ENCODE results near the gene CLIP2.
"Not testable (repeated sequence)": the region's sequence is repeated elsewhere in the genome, so short reads cannot be mapped to it uniquely, and the experiment has no call there.

The CLIP2 gene

DNA sequence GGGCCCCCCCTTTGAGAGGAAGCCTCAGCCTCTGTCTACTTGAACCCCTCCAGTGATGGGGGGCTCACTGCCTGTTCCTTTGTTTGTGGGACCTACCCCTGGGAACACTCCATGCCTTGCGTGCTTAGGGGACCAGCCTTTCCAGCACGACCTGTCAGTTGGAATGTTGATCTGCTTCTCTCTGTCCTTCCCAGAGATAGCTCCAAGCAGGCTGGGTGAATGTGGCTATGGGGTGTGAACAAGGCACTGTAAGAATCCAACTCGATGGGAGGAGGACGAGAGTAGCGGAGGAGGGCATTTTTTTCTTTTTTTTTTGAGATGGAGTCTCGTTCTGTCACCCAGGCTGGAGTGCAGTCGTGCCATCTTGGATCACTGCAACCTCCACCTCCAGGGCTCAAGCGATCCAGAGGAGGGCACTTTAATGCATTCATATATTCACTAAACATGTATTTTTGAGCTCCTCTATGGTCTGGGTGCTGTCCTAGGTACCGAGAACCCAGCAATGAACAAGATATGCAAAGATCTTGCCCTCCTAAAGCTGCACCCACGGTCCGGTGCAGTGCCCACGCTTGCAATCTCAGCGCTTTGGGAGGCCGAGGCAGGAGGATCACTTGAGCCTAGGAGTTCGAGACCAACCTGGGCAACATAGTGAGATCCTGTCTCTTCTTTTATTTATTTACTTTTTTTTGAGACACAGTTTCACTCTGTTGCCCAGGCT lies 8.5 kb downstream of the CLIP2 start:
- no peak for DNase-seq (ENCODE audit: low spot score)

- DNase-seq (ENCODE audit: low spot score), result no peak
Observed at GRCh38 chr7:74299401-74299800, 10.2 kb downstream of the CLIP2 start.

DNA sequence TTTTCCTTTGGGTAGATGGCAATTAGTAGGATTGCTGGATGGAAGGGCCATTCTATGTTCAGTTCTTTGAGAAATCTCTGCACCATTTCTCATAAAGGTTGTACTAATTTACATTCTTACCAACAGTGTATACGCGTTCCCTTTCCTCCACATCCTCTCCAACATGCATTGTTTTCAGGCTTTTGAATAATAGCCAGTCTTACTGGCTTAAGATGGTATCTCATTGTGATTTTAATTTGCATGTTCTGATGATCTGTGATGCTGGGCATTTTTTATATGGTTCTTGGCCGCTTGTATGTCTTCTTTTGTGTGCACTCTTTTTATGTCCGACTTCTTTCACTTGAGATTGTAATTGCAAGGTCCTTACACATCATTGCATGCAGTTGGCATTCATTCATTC lies 11.7 kb downstream of the CLIP2 start:
- no peak for DNase-seq (ENCODE audit: low spot score)

- DNase-seq (ENCODE audit: low spot score), result no peak
Observed at GRCh38 chr7:74302745-74303221, 13.6 kb downstream of the CLIP2 start.

- DNase-seq (ENCODE audit: low spot score), result no peak
Observed at GRCh38 chr7:74304550-74304949, 15.3 kb downstream of the CLIP2 start.

GRCh38 chr7:74306004-74306729 lies 17.0 kb downstream of the CLIP2 start:
- peak; percentile 72 for DNase-seq (ENCODE audit: low spot score)

DNA sequence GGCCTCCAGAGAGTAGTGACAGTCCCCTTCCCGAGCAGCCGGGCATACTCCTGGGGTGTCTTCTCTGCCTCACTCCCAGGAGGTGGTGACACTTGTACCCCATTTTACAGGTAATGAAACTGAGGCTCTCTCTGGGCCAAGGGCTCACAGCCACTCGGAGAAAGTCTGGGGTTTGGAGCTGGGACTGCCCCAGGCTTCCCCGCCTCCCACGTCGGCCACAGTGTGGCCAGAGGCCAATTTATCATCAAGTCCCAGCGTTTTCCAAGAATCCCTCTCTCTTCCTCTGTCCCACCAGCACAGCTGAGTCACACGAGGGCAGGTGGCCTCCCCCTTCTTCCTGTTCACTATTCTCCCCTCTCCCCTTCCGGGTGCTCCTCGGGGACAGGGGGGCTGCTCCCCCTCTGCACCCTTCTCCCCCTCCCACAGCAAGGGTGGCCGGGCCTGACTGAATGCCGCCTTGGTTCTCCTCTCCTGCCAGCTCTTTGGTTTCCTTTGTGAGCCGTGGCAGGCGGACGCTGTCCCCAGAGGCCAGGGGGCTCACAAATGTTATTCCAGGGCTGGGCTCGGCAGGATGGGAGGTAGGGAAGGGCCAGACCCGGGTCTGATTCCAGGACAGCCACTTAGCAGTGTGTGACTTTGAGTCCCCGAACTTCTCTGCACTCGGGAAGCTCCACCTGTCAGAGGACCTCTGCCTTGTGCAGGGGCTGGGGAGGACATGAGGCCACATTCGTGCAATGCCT lies 17.7 kb downstream of the CLIP2 start:
- DNase-seq (ENCODE audit: low spot score), result peak; percentile 71

- no peak for DNase-seq (ENCODE audit: low spot score)
Observed at GRCh38 chr7:74307738-74308505, 18.7 kb downstream of the CLIP2 start.

- no peak for DNase-seq (ENCODE audit: low spot score)
Observed at GRCh38 chr7:74309181-74309580, 20.0 kb downstream of the CLIP2 start.

GRCh38 chr7:74311305-74311744 lies 22.1 kb downstream of the CLIP2 start:
- DNase-seq (ENCODE audit: low spot score), result no peak

GRCh38 chr7:74312418-74313028 lies 23.3 kb downstream of the CLIP2 start:
- DNase-seq (ENCODE audit: low spot score), result no peak

DNA sequence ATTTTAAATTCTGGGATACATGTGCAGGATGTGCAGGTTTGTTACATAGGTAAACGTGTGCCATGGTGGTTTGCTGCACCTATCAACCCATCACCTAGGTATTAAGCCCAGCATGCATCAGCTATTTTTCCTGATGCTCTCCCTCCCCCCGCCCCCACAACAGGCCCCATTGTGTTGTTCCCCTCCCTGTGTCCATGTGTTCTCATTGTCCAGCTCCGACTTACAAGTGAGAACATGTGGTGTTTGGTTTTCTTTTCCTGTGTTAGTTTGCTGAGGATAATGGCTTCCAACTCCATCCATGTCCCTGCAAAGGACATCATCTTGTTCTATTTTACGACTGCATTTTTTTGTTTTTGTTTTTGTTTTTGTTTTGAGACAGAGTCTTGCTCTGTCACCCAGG lies 26.7 kb downstream of the CLIP2 start:
- not testable (repeated sequence) for DNase-seq (ENCODE audit: low spot score)

GRCh38 chr7:74317146-74317782 lies 28.1 kb downstream of the CLIP2 start:
- no peak for DNase-seq (ENCODE audit: low spot score)

- DNase-seq (ENCODE audit: low spot score), result no peak
Observed at GRCh38 chr7:74318043-74318442, 28.8 kb downstream of the CLIP2 start.

GRCh38 chr7:74320645-74321221 lies 31.5 kb downstream of the CLIP2 start:
- no peak for DNase-seq (ENCODE audit: low spot score)

DNA sequence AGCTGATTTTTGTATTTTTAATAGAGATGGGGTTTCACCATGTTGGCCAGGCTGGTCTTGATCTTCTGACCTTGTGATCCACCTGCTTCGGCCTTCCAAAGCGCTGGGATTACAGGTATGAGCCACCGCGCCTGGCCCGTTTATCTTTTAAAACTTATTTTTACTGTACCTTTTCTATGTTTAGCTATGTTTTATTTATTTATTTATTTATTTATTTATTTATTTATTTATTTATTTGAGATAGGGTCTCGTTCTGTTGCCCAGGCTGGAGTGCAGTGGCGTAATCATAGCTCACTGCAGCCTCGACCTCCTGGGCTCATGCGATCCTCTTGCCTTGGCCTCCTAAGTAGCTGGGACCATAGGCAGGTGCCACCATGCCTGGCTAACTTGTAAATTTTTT lies 33.7 kb downstream of the CLIP2 start:
- DNase-seq (ENCODE audit: low spot score), result not testable (repeated sequence)

DNA sequence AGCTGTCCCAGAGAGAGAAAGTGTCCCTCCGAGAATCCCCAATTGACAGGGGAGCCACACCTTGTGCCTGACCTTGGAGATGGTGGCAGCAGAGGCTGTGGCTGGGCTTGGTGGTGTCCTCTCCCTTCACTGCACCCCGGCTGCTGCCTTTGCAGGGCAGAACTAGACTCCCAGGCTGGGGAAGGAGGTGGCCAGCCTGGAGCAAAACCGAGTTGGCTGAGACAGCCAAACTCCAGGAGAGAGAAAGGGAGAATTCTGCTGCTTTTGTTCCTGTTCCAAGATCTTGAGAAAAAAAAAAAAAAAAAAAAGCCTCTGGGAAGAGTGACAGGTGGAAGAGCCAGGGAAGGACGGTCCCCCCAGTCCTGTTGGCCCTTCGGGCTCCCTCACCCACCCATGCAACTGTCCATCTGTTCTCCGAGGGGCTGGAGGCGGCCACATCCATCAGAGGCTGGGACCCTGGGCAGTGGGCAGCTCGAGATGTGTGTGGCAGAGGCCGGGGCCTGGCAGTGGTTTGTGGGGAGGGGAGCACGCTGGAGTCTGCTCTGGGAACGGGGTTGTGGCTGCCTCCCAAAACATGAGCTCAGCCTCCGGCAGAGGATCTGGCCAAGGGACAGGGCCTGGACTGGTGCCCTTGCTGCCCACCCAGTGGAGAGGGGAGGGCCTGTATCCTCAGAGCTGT lies 35.5 kb downstream of the CLIP2 start:
- DNase-seq (ENCODE audit: low spot score), result peak; percentile 77

- no peak for DNase-seq (ENCODE audit: low spot score)
Observed at GRCh38 chr7:74325210-74325565, 36.0 kb downstream of the CLIP2 start.

DNA sequence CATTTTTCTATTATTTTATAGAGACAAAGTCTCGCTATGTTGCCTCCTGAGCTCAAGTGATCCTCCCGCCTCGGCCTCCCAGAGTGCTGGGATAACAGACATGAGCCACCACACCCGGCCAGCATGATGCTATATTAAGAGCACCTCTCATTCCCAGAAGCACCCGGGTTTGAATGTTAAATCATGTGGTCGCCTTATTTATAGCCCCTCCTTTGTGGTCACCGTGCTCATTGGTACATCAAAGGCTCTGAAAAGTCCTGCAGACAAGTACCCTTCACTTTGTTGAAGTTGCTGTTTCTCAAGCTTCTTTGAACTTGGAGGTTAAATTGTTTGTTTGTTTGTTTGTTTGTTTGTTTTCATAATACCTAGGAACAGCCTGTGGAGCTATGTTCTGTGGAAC lies 40.0 kb downstream of the CLIP2 start:
- DNase-seq (ENCODE audit: low spot score), result no peak

Data from left forelimb (tissue), 1 donor.